RWPE2 (cell line): Measurements from ENCODE around the gene JPH3.
A peak's percentile ranks its signal among the peaks of the same experiment; 100 is the strongest.

Source experiments
- ATAC-seq: fragments of 200-7000 bp; cut with Tn5 transposase; 3 replicates; pipeline ENCODE4 v1.9.1; 2021; ENCODE audit warnings: low read depth
- DNase-seq: peaks from one replicate; pipeline ENCODE4 v3.0.0-alpha.2; 2020; ENCODE audit warnings: low spot score
- H3K27ac ChIP-seq: fragments of 450-650 bp; 2 replicates; pipeline ENCODE4 v1.5.1; 2017; ENCODE audit warnings: mild to moderate bottlenecking; ENCODE audit not compliant: poor library complexity, severe bottlenecking
- H3K27me3 ChIP-seq: fragments of 250-450 bp; sonication (Bioruptor Pico); 2 replicates; pipeline ENCODE4 v1.5.1; 2021; ENCODE audit warnings: mild to moderate bottlenecking, moderate library complexity; ENCODE audit not compliant: insufficient read depth, poor library complexity, severe bottlenecking
- H3K36me3 ChIP-seq: fragments of 250-450 bp; sonication (Bioruptor Pico); 2 replicates; pipeline ENCODE4 v1.5.1; 2020; ENCODE audit warnings: low read depth, mild to moderate bottlenecking, moderate library complexity
- H3K4me1 ChIP-seq: fragments of 250-450 bp; sonication (Bioruptor Pico); 2 replicates; pipeline ENCODE4 v1.5.1; 2021; ENCODE audit warnings: mild to moderate bottlenecking, moderate library complexity; ENCODE audit not compliant: insufficient read depth, poor library complexity, severe bottlenecking
- H3K4me3 ChIP-seq: fragments of 250-450 bp; sonication (Bioruptor Pico); 2 replicates; pipeline ENCODE4 v1.5.1; 2021; ENCODE audit warnings: mild to moderate bottlenecking, moderate library complexity; ENCODE audit not compliant: severe bottlenecking
- H3K9me3 ChIP-seq: fragments of 250-450 bp; sonication (Bioruptor Pico); 2 replicates; pipeline ENCODE4 v1.5.1; 2021; ENCODE audit warnings: mild to moderate bottlenecking, moderate library complexity; ENCODE audit not compliant: severe bottlenecking
- CTCF ChIP-seq: fragments of 450-650 bp; IDR thresholded peaks from one replicate; pipeline ENCODE4 v1.5.1; 2017; ENCODE audit warnings: mild to moderate bottlenecking, moderate library complexity; ENCODE audit not compliant: poor library complexity, severe bottlenecking

The JPH3 gene

GRCh38 chr16:87626905-87627304 lies 24.6 kb downstream of the JPH3 start:
- Histone ChIP-seq H3K27me3 (peaks cover 4% of the 10 kb centered on the region), H3K36me3 (no peaks in the 10 kb centered on the region), H3K27ac (no peak overlapping the region), H3K9me3 (no peaks in the 10 kb centered on the region), H3K4me3 (no peak overlapping the region), H3K4me1 (peaks cover 8% of the 10 kb centered on the region)
- no peak for TF ChIP-seq CTCF
- DNase-seq: no peak
- no peak; the same call in 2 of the 3 replicates for ATAC-seq

- DNase-seq (no peak), ATAC-seq (no peak)
- H3K9me3 ChIP-seq: no peaks in the 10 kb centered on the region
- peaks cover 4% of the 10 kb centered on the region for H3K27me3 ChIP-seq
- no peak overlapping the region for H3K4me3 ChIP-seq
- H3K36me3 ChIP-seq: no peaks in the 10 kb centered on the region
- peaks cover 8% of the 10 kb centered on the region for H3K4me1 ChIP-seq
- no peak for TF ChIP-seq CTCF
- no peak overlapping the region for H3K27ac ChIP-seq
Measured at GRCh38 chr16:87627542-87628245, 25.4 kb downstream of the JPH3 start.

GRCh38 chr16:87628246-87628923 lies 26.1 kb downstream of the JPH3 start:
- DNase-seq: no peak
- Histone ChIP-seq H3K27ac (no peak overlapping the region), H3K4me3 (no peak overlapping the region), H3K4me1 (peaks cover 8% of the 10 kb centered on the region), H3K27me3 (peaks cover 4% of the 10 kb centered on the region), H3K9me3 (no peaks in the 10 kb centered on the region), H3K36me3 (no peaks in the 10 kb centered on the region)
- ATAC-seq: no peak
- no peak for TF ChIP-seq CTCF

GRCh38 chr16:87628940-87629339 lies 26.6 kb downstream of the JPH3 start:
- no peak for DNase-seq
- H3K27me3 ChIP-seq: peaks cover under 1% of the 10 kb centered on the region
- no peaks in the 10 kb centered on the region for H3K36me3 ChIP-seq
- H3K27ac ChIP-seq: no peak overlapping the region
- ATAC-seq: peak; percentile 43; the same call in 1 of the 3 replicates
- TF ChIP-seq CTCF: no peak
- no peaks in the 10 kb centered on the region for H3K9me3 ChIP-seq
- H3K4me3 ChIP-seq: no peak overlapping the region
- H3K4me1 ChIP-seq: peaks cover 8% of the 10 kb centered on the region

GRCh38 chr16:87631067-87631466 lies 28.8 kb downstream of the JPH3 start:
- H3K36me3 ChIP-seq: no peaks in the 10 kb centered on the region
- no peak for DNase-seq
- H3K4me3 ChIP-seq: no peak overlapping the region
- no peak overlapping the region for H3K27ac ChIP-seq
- H3K4me1 ChIP-seq: peaks cover 13% of the 10 kb centered on the region
- no peak for ATAC-seq
- no peaks in the 10 kb centered on the region for H3K9me3 ChIP-seq
- no peak for TF ChIP-seq CTCF
- peaks cover 3% of the 10 kb centered on the region for H3K27me3 ChIP-seq
